HL-60 (cell line): ENCODE data around the gene NFATC2IP.

ENCODE experiments used
- CTCF ChIP-seq: IDR thresholded peaks from one replicate; pipeline ENCODE4 v1.5.1; 2011; ENCODE audit warnings: low read length, control low read depth, inconsistent platforms; ENCODE audit not compliant: insufficient read depth
- GABPA ChIP-seq: IDR thresholded peaks from 2 replicates; pipeline ENCODE4 v1.6.1; 2012; ENCODE audit warnings: low read depth
- POLR2AphosphoS5 ChIP-seq: IDR thresholded peaks from 2 replicates; pipeline ENCODE4 v1.6.1; 2012; ENCODE audit warnings: low read depth
- REST ChIP-seq: IDR thresholded peaks from 2 replicates; pipeline ENCODE4 v1.6.1; 2012; ENCODE audit warnings: low read depth; ENCODE audit not compliant: insufficient replicate concordance
- SPI1 ChIP-seq: IDR thresholded peaks from 2 replicates; pipeline ENCODE4 v1.6.1; 2012; ENCODE audit warnings: low read depth, mild to moderate bottlenecking, borderline replicate concordance

- TF ChIP-seq CTCF (no peak), POLR2AphosphoS5 (no peak), GABPA (no peak), REST (no peak), SPI1 (no peak)
Measured at GRCh38 chr16:28982949-28983348, 32.2 kb downstream of the NFATC2IP start.
